Activated naive CD4-positive, alpha-beta T cell treated with anti-CD3 and anti-CD28 coated beads, Interleukin-2, amount 50 U/mL, for 72 hours (primary cell): ENCODE measurements around the gene C16orf96. TPM values are rescaled to one million over a fixed set of nuclear protein-coding genes. Genes with fewer than 3 reads are reported as not detected.

ENCODE experiments used
- ATAC-seq, 2 donors: fragments of 150-1000 bp; cut with Tn5 transposase; 2 replicates each; pipeline ENCODE4 v1.10.0; 2021; ENCODE audit warnings: mild to moderate bottlenecking in 2 of 2, moderate library complexity in 2 of 2
- DNase-seq, 2 donors: peaks; one replicate each; pipeline ENCODE4 v3.0.0; 2021 to 2022; ENCODE audit warnings: low spot score in 2 of 2
- H3K27ac Mint-ChIP-seq, 2 donors: one replicate each; pipeline ENCODE4 v1.8.0; 2022; ENCODE audit warnings: mild to moderate bottlenecking in 2 of 2, mixed read lengths in 2 of 2
- H3K36me3 Mint-ChIP-seq, 2 donors: one replicate each; pipeline ENCODE4 v1.8.0; 2022; ENCODE audit warnings: mixed read lengths in 2 of 2
- H3K9me3 Mint-ChIP-seq, 2 donors: one replicate each; pipeline ENCODE4 v1.8.0; 2022; ENCODE audit warnings: mixed read lengths in 2 of 2
- total RNA-seq, 2 donors: library from RNA; stranded (reverse); gene quantifications; one replicate each; pipeline ENCODE4 v1.2.3, GENCODE V29; 2022

C16orf96 gene
- total RNA-seq: under 1 TPM; 0.05 to 0.19 TPM

DNA sequence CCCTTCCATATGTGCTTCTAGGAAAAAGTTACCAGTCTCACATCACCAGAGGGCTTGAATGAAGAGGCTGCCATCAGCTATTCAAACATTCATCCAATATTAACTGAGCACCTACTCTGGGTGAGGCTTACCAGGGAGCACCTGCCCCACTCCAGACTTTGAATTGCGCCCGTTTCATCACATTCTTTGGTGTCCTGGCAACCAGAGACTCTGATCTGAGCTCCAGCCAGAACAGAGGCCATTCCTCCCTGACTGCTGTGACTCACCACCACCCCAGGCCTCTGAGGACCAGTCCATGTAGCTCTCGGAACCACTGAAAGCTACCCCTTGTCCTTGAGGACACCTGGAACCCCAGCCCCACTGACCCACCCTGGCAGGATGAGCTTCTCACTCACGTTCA, at the start of gene C16orf96:
TSS of gene C16orf96 (plus strand) at position 229 of the 400 bp plus-strand sequence. CDS start at position 379, 150 bp downstream.
- Mint-ChIP-seq H3K36me3 (no peaks in the 10 kb centered on the region), H3K27ac (no peak within 1 kb of the TSS), H3K9me3 (no peaks in the 10 kb centered on the region)
- ATAC-seq: no peak
- no peak for DNase-seq

GRCh38 chr16:4506450-4506849, 49.7 kb upstream of the C16orf96 start:
- DNase-seq: peak; percentile 57 to 61
- peak overlapping the region; percentile 87 to 91 for H3K27ac Mint-ChIP-seq
- ATAC-seq: peak; percentile 66 to 74
- no peaks in the 10 kb centered on the region for H3K9me3 Mint-ChIP-seq
- peaks cover 0 to 7% of the 10 kb centered on the region in 2 donors for H3K36me3 Mint-ChIP-seq

GRCh38 chr16:4507588-4508345, 48.4 kb upstream of the C16orf96 start:
- peaks cover 0 to 7% of the 10 kb centered on the region in 2 donors for H3K36me3 Mint-ChIP-seq
- DNase-seq (no peak), ATAC-seq (no peak)
- no peaks in the 10 kb centered on the region for H3K9me3 Mint-ChIP-seq
- H3K27ac Mint-ChIP-seq: peak overlapping the region; percentile 87 to 96

DNA sequence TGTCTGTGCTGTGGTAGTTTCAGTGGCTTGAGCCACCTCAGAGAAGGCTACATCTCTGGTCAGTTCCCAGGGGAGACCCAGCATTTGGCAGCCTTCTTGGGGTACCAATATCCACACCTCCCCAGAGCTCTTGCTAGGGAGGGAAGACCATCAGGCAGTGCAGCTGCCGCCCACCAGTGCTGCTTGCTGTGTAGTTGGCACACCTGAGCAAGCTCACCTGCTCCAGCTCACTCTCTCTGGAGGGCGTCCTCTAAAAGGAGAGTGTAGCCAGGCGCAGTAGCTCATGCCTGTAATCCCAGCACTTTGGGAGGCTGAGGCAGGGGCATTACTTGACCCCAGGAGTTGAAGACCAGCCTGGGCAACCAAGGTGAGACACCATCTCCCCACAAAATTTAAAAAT, 47.3 kb upstream of the C16orf96 start:
- Mint-ChIP-seq H3K27ac (peak overlapping the region in 1 of 2 donors; percentile 74), H3K36me3 (peaks cover 0 to 7% of the 10 kb centered on the region in 2 donors), H3K9me3 (no peaks in the 10 kb centered on the region)
- DNase-seq (no peak), ATAC-seq (no peak)

DNA sequence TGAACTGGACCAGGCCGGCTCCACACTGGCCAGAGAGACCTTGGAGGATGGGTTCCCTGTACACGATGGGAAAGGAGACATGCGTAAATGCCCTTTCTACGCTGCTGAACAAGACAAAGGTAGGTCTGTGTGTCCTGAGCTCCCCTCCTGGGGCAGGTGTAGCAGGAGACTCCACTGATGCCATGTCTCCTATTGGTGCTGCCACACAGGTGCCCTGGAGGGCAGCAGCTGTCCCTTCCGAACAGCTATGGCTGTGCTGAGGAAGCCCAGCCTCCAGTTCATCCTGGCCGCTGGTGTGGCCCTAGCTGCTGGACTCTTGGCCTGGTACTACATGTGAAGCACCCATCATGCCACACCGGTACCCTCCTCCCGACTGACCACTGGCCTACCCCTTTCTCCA, 46.7 kb upstream of the C16orf96 start:
- peaks cover 0 to 7% of the 10 kb centered on the region in 2 donors for H3K36me3 Mint-ChIP-seq
- ATAC-seq (no peak), DNase-seq (no peak)
- peak overlapping the region in 1 of 2 donors; percentile 14 for H3K27ac Mint-ChIP-seq
- no peaks in the 10 kb centered on the region for H3K9me3 Mint-ChIP-seq

DNA sequence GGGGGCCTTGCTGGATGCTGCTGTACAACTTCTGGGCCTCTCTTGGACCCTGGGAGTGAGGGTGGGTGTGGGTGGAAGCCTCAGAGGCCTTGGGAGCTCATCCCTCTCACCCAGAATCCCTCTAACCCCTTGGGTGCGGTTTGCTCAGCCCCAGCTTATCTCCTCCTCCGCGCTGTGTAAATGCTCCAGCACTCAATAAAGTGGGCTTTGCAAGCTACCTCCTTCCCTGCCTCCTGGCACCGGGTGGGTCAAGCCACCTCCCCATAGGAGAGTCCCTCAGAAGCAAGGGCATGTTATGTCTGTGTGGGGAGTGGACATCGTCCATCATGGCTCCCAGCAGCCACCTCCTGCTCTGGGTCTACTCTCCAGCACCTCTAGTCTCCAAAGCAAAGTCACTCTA, 46.0 kb upstream of the C16orf96 start:
- Mint-ChIP-seq H3K9me3 (no peaks in the 10 kb centered on the region), H3K27ac (peak overlapping the region in 1 of 2 donors; percentile 85), H3K36me3 (peaks cover 0 to 7% of the 10 kb centered on the region in 2 donors)
- no peak for ATAC-seq
- no peak for DNase-seq

- DNase-seq (no peak), ATAC-seq (no peak)
- peaks cover 0 to 6% of the 10 kb centered on the region in 2 donors for H3K36me3 Mint-ChIP-seq
- no peaks in the 10 kb centered on the region for H3K9me3 Mint-ChIP-seq
- H3K27ac Mint-ChIP-seq: peak overlapping the region; percentile 17 to 78
Observed at GRCh38 chr16:4510747-4511426, 45.3 kb upstream of the C16orf96 start.

DNA sequence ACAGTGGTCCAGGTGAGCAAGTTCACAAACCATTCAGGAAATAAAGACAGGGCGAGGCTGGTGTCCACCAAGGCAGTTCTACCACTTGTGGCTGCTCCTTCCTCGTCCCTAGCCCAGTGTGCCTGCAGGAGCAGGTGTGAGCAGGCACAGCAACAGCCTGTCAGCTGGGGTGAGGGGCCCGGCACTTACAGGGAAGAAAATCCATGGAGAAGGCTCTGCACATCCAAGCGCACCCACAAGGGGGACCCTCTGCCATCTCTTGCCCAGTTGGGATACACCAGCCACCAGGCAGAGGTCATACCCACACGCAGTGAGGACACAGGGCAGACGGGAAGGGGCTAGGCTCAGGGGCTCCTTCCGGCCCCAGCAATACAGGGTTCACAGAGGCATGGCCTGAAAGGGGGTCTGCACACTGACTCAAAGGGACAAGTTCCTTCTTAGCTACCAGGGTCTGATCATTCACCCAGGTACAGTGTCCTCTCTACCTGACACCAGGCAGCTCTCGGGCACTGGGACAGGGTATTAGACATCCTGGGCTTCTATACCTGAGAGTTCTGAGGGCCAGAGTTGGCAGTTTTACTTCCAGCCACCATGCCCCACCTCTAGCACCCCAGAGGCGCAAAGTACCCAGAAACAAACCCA, 44.6 kb upstream of the C16orf96 start:
- no peak for DNase-seq

GRCh38 chr16:4512473-4512872, 43.7 kb upstream of the C16orf96 start:
- peak overlapping the region in 1 of 2 donors; percentile 79 for H3K27ac Mint-ChIP-seq
- H3K9me3 Mint-ChIP-seq: no peaks in the 10 kb centered on the region
- no peaks in the 10 kb centered on the region for H3K36me3 Mint-ChIP-seq

More for the DNA sequence above, 44.6 kb upstream of the C16orf96 start:
- Mint-ChIP-seq H3K9me3 (no peaks in the 10 kb centered on the region), H3K36me3 (no peaks in the 10 kb centered on the region), H3K27ac (peak overlapping the region; percentile 17 to 78)
- peak in 1 of 2 donors; percentile 29 for ATAC-seq

GRCh38 chr16:4513086-4513860, 42.9 kb upstream of the C16orf96 start:
- Mint-ChIP-seq H3K36me3 (no peaks in the 10 kb centered on the region), H3K9me3 (no peaks in the 10 kb centered on the region), H3K27ac (peak overlapping the region in 1 of 2 donors; percentile 77)
- ATAC-seq: no peak
- DNase-seq: no peak

More at GRCh38 chr16:4512473-4512872, 43.7 kb upstream of the C16orf96 start:
- ATAC-seq (no peak), DNase-seq (no peak)

DNA sequence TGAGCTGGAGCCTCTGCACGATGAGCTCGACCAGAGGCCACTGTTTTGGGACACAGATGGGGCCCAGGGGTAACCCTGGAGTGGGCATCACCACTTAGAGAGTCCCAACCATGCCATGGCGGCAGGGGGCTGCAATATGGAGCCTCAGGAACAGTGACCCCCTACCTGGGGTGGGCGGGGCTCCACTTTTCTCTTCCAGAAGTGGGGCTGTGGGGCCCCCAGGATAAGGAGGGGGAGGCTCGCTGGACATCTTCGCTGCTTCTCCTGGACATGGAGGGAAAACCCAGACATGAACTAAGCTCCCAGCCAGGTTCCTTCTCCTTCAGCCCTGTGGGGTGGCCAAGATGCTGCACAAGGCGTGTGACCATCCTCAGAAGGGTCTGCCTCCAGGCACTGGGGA, 42.3 kb upstream of the C16orf96 start:
- DNase-seq (no peak), ATAC-seq (no peak)
- H3K27ac Mint-ChIP-seq: peak overlapping the region; percentile 77 to 87
- no peaks in the 10 kb centered on the region for H3K36me3 Mint-ChIP-seq
- no peaks in the 10 kb centered on the region for H3K9me3 Mint-ChIP-seq

- ATAC-seq: no peak
- peak overlapping the region; percentile 77 to 87 for H3K27ac Mint-ChIP-seq
- no peaks in the 10 kb centered on the region for H3K36me3 Mint-ChIP-seq
- H3K9me3 Mint-ChIP-seq: no peaks in the 10 kb centered on the region
- DNase-seq: no peak
Observed at GRCh38 chr16:4514606-4515005, 41.5 kb upstream of the C16orf96 start.

DNA sequence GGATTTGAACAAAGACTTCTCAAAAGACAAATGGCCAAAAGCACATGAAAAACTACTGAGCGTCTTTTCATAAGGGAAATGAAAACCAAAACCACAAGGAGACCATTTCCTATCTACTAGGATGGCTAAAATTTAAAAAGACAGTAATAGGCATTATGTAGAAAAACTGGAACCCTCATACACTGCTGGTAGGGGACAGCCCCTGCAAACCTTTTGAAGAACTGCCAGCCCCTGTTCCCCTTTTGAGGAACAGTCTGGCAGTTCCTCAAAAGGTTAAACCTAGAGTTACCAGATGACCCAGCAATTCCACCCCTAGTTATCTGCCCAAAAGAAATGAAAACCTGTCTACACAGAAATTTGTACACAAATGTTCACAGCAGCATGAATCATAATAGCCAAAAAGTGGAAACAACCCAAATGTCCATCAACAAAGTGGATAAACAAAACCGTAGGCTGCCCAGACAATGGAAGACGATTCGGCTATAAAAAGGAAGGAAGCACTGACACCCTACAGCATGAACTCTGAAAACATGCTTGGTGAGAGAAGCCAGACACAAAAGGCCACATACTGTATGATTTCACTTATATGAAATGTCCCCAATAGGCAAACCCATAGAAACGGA, 40.4 kb upstream of the C16orf96 start:
- Mint-ChIP-seq H3K36me3 (no peaks in the 10 kb centered on the region), H3K9me3 (no peaks in the 10 kb centered on the region), H3K27ac (peak overlapping the region; percentile 73 to 87)
- ATAC-seq (peak in 1 of 2 donors; percentile 70), DNase-seq (no peak)

DNA sequence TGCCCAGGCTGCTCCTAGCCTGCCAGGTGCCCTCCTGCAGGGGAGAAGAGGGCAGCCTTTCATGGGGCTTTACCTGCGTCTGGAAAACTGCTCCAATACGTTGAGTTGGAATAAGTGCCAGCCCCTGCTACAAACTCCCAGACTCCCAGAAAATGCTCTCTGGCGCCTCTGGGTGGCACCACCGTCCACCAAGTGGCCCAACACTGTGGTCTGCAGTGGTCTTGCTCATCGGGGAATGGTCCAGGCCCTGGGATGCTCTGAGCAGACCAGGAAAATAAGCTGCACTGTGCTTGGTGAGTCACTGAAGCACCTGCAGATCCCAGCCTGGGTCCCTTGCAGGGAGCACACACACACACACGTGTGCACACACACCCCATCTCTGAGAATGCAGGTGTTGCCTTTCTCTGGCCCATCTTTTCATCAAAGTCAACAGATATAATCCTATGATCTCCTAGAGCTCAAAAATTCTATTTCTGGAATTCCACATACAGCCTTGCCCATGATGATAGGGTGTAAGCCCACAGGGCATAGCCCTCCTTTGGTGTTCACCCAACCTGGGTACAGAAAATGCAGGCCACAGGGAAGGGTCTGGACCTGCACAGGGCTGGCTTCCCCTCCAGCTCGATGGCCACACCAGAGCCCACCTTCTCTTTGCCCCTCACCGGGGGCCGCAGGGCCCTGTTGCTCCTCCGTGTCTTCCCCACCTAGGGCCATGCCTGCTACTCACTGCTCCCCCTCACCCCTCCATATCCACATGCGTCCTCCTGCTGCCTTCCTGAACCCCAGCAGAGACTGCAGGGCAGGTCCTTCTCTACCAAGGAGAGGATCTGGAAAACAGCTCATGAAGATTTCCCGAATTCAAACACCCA, 38.1 kb upstream of the C16orf96 start:
- Mint-ChIP-seq H3K9me3 (no peaks in the 10 kb centered on the region), H3K27ac (peak overlapping the region in 1 of 2 donors; percentile 2), H3K36me3 (no peaks in the 10 kb centered on the region)
- no peak for DNase-seq
- peak; percentile 19 to 42 for ATAC-seq
